H1 (cell line): ENCODE data around the gene INHBC. TPM values are rescaled to one million over a fixed set of nuclear protein-coding genes. Genes with fewer than 3 reads are reported as not detected.

ENCODE experiments used
- CTCF ChIA-PET: fragments of 300-600 bp; sonication (Branson Sonifier 250); formaldehyde crosslinking; loops from one replicate; lab custom pipeline; 2021; ENCODE audit not compliant: partially characterized antibody; lab: Charles Lee
- POLR2A ChIA-PET: fragments of 300-600 bp; sonication (Branson Sonifier 250); formaldehyde crosslinking; loops from one replicate; lab custom pipeline; 2021; ENCODE audit warnings: inconsistent platforms; ENCODE audit not compliant: partially characterized antibody; lab: Charles Lee
- DNase-seq, 2 experiments: peaks; one replicate each; pipeline versions ENCODE4 v3.0.0 to v3.0.0-alpha.2; 2010 to 2022; ENCODE audit warnings: low spot score in 2 of 2, low read depth in 1 of 2, mixed read lengths in 1 of 2
- FAIRE-seq: peaks from 2 replicates; lab custom pipeline; 2011; peaks lifted over from hg19 to GRCh38; lab: Jason Lieb, UNC
- H2AFZ ChIP-seq: 2 replicates; pipeline ENCODE4 v1.8.1; 2012; ENCODE audit warnings: low read length, inconsistent platforms
- H2AK5ac ChIP-seq: 2 replicates; pipeline ENCODE4 v1.6.1; 2013; ENCODE audit warnings: low read depth, low read length
- H2BK120ac ChIP-seq: replicated peaks from 2 replicates; pipeline ENCODE3; 2013; ENCODE audit warnings: low read depth, low read length, inconsistent platforms
- H2BK12ac ChIP-seq: 2 replicates; pipeline ENCODE4 v1.6.1; 2013; ENCODE audit warnings: low read depth, low read length
- H2BK15ac ChIP-seq: 2 replicates; pipeline ENCODE4 v1.6.1; 2013; ENCODE audit warnings: low read length
- H2BK20ac ChIP-seq: 2 replicates; pipeline ENCODE4 v1.6.1; 2013; ENCODE audit warnings: low read length
- H2BK5ac ChIP-seq: 2 replicates; pipeline ENCODE4 v1.6.1; 2013; ENCODE audit warnings: low read depth, low read length
- H3K14ac ChIP-seq: 2 replicates; pipeline ENCODE4 v1.6.1; 2013; ENCODE audit warnings: inconsistent platforms; ENCODE audit not compliant: insufficient read length
- H3K18ac ChIP-seq: 2 replicates; pipeline ENCODE4 v1.6.1; 2013; ENCODE audit warnings: low read length; ENCODE audit errors: extremely low read depth
- H3K23ac ChIP-seq: 2 replicates; pipeline ENCODE4 v1.6.1; 2013; ENCODE audit warnings: inconsistent platforms; ENCODE audit not compliant: insufficient read length
- H3K23me2 ChIP-seq: 2 replicates; pipeline ENCODE4 v1.6.1; 2013; ENCODE audit warnings: low read depth, low read length
- H3K27ac ChIP-seq: 2 replicates; pipeline ENCODE4 v1.6.1; 2011; ENCODE audit warnings: low read depth, low read length, inconsistent platforms
- H3K27me3 ChIP-seq, 4 experiments: replicated peaks in 1 of 4; 1 replicate in 1 of 4; 2 replicates in 3 of 4; pipeline versions ENCODE4 v1.6.1 to v1.8.1; 2011 to 2013; ENCODE audit warnings: low read length in 3 of 4, mild to moderate bottlenecking in 3 of 4, inconsistent platforms in 2 of 4, mixed read lengths in 2 of 4, moderate library complexity in 1 of 4; ENCODE audit not compliant: control insufficient read depth in 3 of 4, insufficient read depth in 3 of 4; ENCODE audit errors: extremely low read depth in 1 of 4
- H3K36me3 ChIP-seq, 4 experiments: 2 replicates each; pipeline versions ENCODE4 v1.6.1 to v1.8.1; 2011 to 2013; ENCODE audit warnings: mild to moderate bottlenecking in 4 of 4, low read length in 3 of 4, moderate library complexity in 2 of 4, control low read depth in 1 of 4, inconsistent platforms in 1 of 4; ENCODE audit not compliant: insufficient read depth in 4 of 4, control insufficient read depth in 2 of 4
- H3K4ac ChIP-seq: replicated peaks from 2 replicates; pipeline ENCODE3; 2013; ENCODE audit warnings: low read length, low read depth, mixed read lengths, inconsistent platforms; ENCODE audit not compliant: insufficient read length
- H3K4me1 ChIP-seq, 4 experiments: replicated peaks in 1 of 4; 1 replicate in 1 of 4; 2 replicates in 3 of 4; pipeline versions ENCODE4 v1.6.1 to v1.8.1; 2011 to 2013; ENCODE audit warnings: low read length in 3 of 4, inconsistent platforms in 2 of 4, mixed read lengths in 1 of 4; ENCODE audit not compliant: insufficient read depth in 4 of 4, control insufficient read depth in 3 of 4
- H3K4me2 ChIP-seq, 2 experiments: 2 replicates each; pipeline versions ENCODE4 v1.6.1 to v1.8.1; 2011 to 2013; ENCODE audit warnings: low read depth in 2 of 2, low read length in 2 of 2, control low read depth in 1 of 2, inconsistent platforms in 1 of 2, mild to moderate bottlenecking in 1 of 2; ENCODE audit not compliant: insufficient read depth in 1 of 2
- H3K4me3 ChIP-seq, 4 experiments: fragments of 200-600, 300-600 bp in 1 of 4; sonication (generic), shearing (Covaris generic), sonication (Bioruptor Twin) in 1 of 4; 2 replicates each; pipeline versions ENCODE4 v1.5.1 to v1.8.1; 2011 to 2016; ENCODE audit warnings: low read length in 4 of 4, low read depth in 3 of 4, control low read depth in 2 of 4, inconsistent platforms in 2 of 4, mild to moderate bottlenecking in 2 of 4, mixed read lengths in 1 of 4, moderate library complexity in 1 of 4; ENCODE audit not compliant: insufficient read depth in 2 of 4; ENCODE audit errors: extremely low read depth in 1 of 4
- H3K56ac ChIP-seq: replicated peaks from 2 replicates; pipeline ENCODE3; 2013; ENCODE audit warnings: low read depth, mild to moderate bottlenecking, mixed read lengths, low read length, inconsistent platforms; ENCODE audit not compliant: insufficient read length
- H3K79me1 ChIP-seq: 2 replicates; pipeline ENCODE4 v1.6.1; 2013; ENCODE audit warnings: low read depth, low read length, control low read depth
- H3K79me2 ChIP-seq, 2 experiments: 2 replicates each; pipeline versions ENCODE4 v1.6.1 to v1.8.1; 2012 to 2013; ENCODE audit warnings: low read length in 2 of 2, mild to moderate bottlenecking in 2 of 2, inconsistent platforms in 1 of 2; ENCODE audit not compliant: insufficient read depth in 2 of 2, control insufficient read depth in 1 of 2
- H3K9ac ChIP-seq, 4 experiments: replicated peaks in 1 of 4; 1 replicate in 1 of 4; 2 replicates in 3 of 4; pipeline versions ENCODE4 v1.6.1 to v1.8.1; 2011 to 2013; ENCODE audit warnings: low read depth in 3 of 4, low read length in 3 of 4, control low read depth in 2 of 4, mild to moderate bottlenecking in 2 of 4, moderate library complexity in 2 of 4, inconsistent platforms in 1 of 4; ENCODE audit errors: extremely low read depth in 1 of 4
- H3K9me3 ChIP-seq, 2 experiments: 2 replicates each; pipeline versions ENCODE4 v1.6.1 to v1.8.1; 2012 to 2013; ENCODE audit warnings: mild to moderate bottlenecking in 2 of 2, moderate library complexity in 2 of 2, control low read depth in 1 of 2, inconsistent platforms in 1 of 2, low read depth in 1 of 2, low read length in 1 of 2, mixed read lengths in 1 of 2; ENCODE audit not compliant: insufficient read depth in 2 of 2
- H4K20me1 ChIP-seq, 2 experiments: replicated peaks in 1 of 2; 2 replicates each; pipeline versions ENCODE3 to v1.8.1; 2011 to 2013; ENCODE audit warnings: inconsistent platforms in 2 of 2, low read length in 2 of 2, mild to moderate bottlenecking in 1 of 2; ENCODE audit not compliant: insufficient read depth in 2 of 2, control insufficient read depth in 1 of 2
- H4K5ac ChIP-seq: 2 replicates; pipeline ENCODE4 v1.6.1; 2013; ENCODE audit warnings: low read length, low read depth, mixed read lengths, inconsistent platforms; ENCODE audit not compliant: insufficient read length
- H4K8ac ChIP-seq: 2 replicates; pipeline ENCODE4 v1.8.0; 2013; ENCODE audit warnings: mild to moderate bottlenecking, moderate library complexity, low read length, inconsistent platforms; ENCODE audit not compliant: insufficient read depth; ENCODE audit errors: extremely low read depth
- H4K91ac ChIP-seq: replicated peaks from 2 replicates; pipeline ENCODE3; 2013; ENCODE audit warnings: low read length, mixed read lengths, inconsistent platforms; ENCODE audit not compliant: insufficient read length
- JUND ChIP-seq: IDR thresholded peaks from 2 replicates; pipeline ENCODE4 v1.6.1; 2011; ENCODE audit warnings: mild to moderate bottlenecking, improper control_type of control experiment, low read length
- KDM4A ChIP-seq: IDR thresholded peaks from one replicate; pipeline ENCODE4 v1.7.1; 2012; ENCODE audit warnings: low read depth, mild to moderate bottlenecking, moderate library complexity, low read length, inconsistent platforms; ENCODE audit not compliant: severe bottlenecking
- KDM5A ChIP-seq: fragments of 200-600 bp; IDR thresholded peaks from 2 replicates; pipeline ENCODE4 v1.7.1; 2012; ENCODE audit warnings: mild to moderate bottlenecking, low read length, inconsistent platforms, mixed read lengths
- NANOG ChIP-seq: IDR thresholded peaks from 2 replicates; pipeline ENCODE4 v1.6.1; 2011; ENCODE audit warnings: low read length, low read depth, mild to moderate bottlenecking, inconsistent platforms; ENCODE audit not compliant: insufficient read depth, poor library complexity, severe bottlenecking
- RAD21 ChIP-seq, 2 experiments: IDR thresholded peaks in 1 of 2; conservative IDR thresholded peaks in 1 of 2; 2 replicates each; pipeline ENCODE4 v1.6.1; 2011; ENCODE audit warnings: low read depth in 2 of 2, low read length in 2 of 2, improper control_type of control experiment in 1 of 2, inconsistent platforms in 1 of 2, mild to moderate bottlenecking in 1 of 2, moderate library complexity in 1 of 2
- TAF1 ChIP-seq: IDR thresholded peaks from 2 replicates; pipeline ENCODE4 v1.6.1; 2011; ENCODE audit warnings: mild to moderate bottlenecking, low read depth, low read length
- WGBS, 2 experiments: shearing (Covaris generic) in 1 of 2; methylation state at CpG; one replicate each; pipeline versions ENCODE4 v1.1.6 to v1.1.7; 2013 to 2015; ENCODE audit warnings: low lambda C conversion rate in 2 of 2, mixed read lengths in 2 of 2, inconsistent platforms in 1 of 2, low coverage in 1 of 2, missing lambda C conversion rate in 1 of 2; ENCODE audit not compliant: insufficient replicate concordance in 2 of 2, insufficient coverage in 1 of 2, insufficient read length in 1 of 2; ENCODE audit errors: extremely low coverage in 1 of 2, missing lambda C conversion rate in 1 of 2; 5-methylcytosine and 5-hydroxymethylcytosine counted together
- polyA plus RNA-seq, 7 experiments: library from polyadenylated mRNA; depleted of rRNA in 3 of 7; stranded (reverse) in 5 of 7; unstranded in 2 of 7; fragments of >200 nt in 5 of 7; fragments of 200-250 nt in 2 of 7; gene quantifications; 1 replicate in 5 of 7; 2 replicates in 1 of 7; 4 replicates in 1 of 7; pipeline versions ENCODE4 v1.2.1 to v1.2.3, GENCODE V29; 2011 to 2013; ENCODE audit warnings: missing spikeins in 2 of 7, mixed read lengths in 2 of 7
- total RNA-seq: library from RNA; stranded (reverse); fragmentation: NEBNext Ultra II Directional; extraction: Animal tissue kit (Norgen Biotek cat#: 25700); gene quantifications from 2 replicates; pipeline ENCODE4 v1.2.1, GENCODE V29; 2021
- TF ChIP-seq, protein P1 (sequence below): IDR thresholded peaks from 2 replicates; pipeline ENCODE4 v1.6.1; 2011; ENCODE audit warnings: low read length, improper control_type of control experiment

INHBC gene
- total and polyA plus RNA-seq, 2 of the 8 experiments (the other 6 are each of a cell fraction or from before 2014, with no cell fraction given), result 0.15 TPM; not detected in 1

DNA sequence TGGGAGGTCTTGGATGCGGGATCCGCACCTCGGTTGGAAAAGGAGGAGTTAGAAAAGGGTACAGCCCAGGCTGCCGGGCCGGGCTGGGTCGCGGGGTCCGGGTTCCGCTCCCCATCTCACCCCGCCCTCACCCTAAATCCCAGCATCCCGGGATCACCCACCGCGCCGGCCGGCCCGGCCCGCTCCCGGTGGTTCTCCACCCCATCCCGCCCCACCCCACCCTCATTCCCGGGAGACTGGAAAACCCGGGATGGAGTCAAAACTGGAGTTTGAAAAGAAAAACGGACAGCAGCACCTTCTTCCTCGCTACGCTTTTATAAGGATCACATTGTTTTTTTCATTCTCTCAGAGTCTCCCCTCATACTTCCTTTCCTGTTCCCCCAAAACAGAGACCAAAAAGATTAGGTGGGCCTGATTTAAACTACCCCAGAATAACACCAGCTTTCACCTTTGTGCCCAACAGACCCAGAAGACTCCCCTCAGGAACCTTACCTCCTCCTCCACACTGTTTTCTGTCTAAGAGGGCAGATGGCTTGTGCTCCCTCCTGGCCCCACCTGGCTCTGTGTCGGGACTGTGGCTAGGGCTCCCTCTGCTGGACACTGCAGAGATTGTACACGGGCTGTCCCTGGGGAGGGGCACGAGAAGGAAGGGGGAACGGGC is 27.8 kb downstream of the INHBC start:
- H3K9ac ChIP-seq, result peak overlapping the region in 3 of 4 experiments; percentile 25 to 83 (median 65); a peak in 3 of 7 replicates
- TF ChIP-seq KDM5A, result no peak
- TF ChIP-seq, protein P1, sequence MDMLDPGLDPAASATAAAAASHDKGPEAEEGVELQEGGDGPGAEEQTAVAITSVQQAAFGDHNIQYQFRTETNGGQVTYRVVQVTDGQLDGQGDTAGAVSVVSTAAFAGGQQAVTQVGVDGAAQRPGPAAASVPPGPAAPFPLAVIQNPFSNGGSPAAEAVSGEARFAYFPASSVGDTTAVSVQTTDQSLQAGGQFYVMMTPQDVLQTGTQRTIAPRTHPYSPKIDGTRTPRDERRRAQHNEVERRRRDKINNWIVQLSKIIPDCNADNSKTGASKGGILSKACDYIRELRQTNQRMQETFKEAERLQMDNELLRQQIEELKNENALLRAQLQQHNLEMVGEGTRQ, result 0 out of 2 replicates have a peak, but pooled peaks have one; percentile 12
- TF ChIP-seq KDM4A, result peak; percentile 35
- TF ChIP-seq NANOG, result no peak
- no peak; the same call in 1 of the 2 replicates for TF ChIP-seq JUND
- peak; percentile 78 to 87 for TF ChIP-seq RAD21 (IDR thresholded peaks at IDR 0.05 in 1 of 2, conservative IDR thresholded peaks at IDR 0.05 in 1 of 2; ENCODE audit: low read depth in 2 of 2, low read length in 2 of 2)
- TF ChIP-seq TAF1, result peak; percentile 62

More for the DNA sequence above, 27.8 kb downstream of the INHBC start:
- no peaks in the 10 kb centered on the region for H3K79me1 ChIP-seq
- peak overlapping the region; percentile 67 for H3K56ac ChIP-seq
- no peak overlapping the region for H3K14ac ChIP-seq
- peak overlapping the region; percentile 80 for H3K27ac ChIP-seq
- CTCF ChIA-PET, result interaction anchor here (0.7 to 18.5 kb wide), 18 partner anchors 10 to 337 kb away, joined by 3 to 478 read pairs (median 4); partner anchors contain the start of genes ARHGAP9, MARS1 and STAC3
- H4K8ac ChIP-seq, result peak overlapping the region; percentile 60; the same call in 1 of the 2 replicates
- H3K4ac ChIP-seq, result no peak overlapping the region
- DNase-seq (peak; percentile 84 to 96), FAIRE-seq (peak; percentile 87)
- peak overlapping the region; percentile 40 for H4K91ac ChIP-seq
- peak overlapping the region; percentile 85 for H4K5ac ChIP-seq
- H3K4me3 ChIP-seq, result peak overlapping the region; percentile 72 to 91 (median 86)
- peaks cover 0 to 7% of the 10 kb centered on the region in 2 experiments; a peak in 1 of 4 replicates for H3K79me2 ChIP-seq
- H4K20me1 ChIP-seq, result peaks cover 0 to 2% of the 10 kb centered on the region in 2 experiments
- no peaks in the 10 kb centered on the region for H3K27me3 ChIP-seq
- H2BK5ac ChIP-seq, result peak overlapping the region; percentile 98
- H3K36me3 ChIP-seq, result peaks cover 0 to 3% (median 0%) of the 10 kb centered on the region in 4 experiments; a peak in 5 of 8 replicates
- WGBS, 2 experiments, result 3% methylated on average over 18 of the region's 28 CpGs; no CpG with 5 or more reads in 1 of the 2 experiments
- H3K18ac ChIP-seq, result peak overlapping the region; percentile 98
- H2AK5ac ChIP-seq, result no peak overlapping the region
- peak overlapping the region; percentile 91 for H2BK120ac ChIP-seq
- no peak overlapping the region for H3K23ac ChIP-seq
- H3K4me1 ChIP-seq, result peaks cover 0 to 7% (median 1%) of the 10 kb centered on the region in 4 experiments; a peak in 3 of 7 replicates
- no peak overlapping the region for H2BK15ac ChIP-seq
- no peak overlapping the region for H2AFZ ChIP-seq
- POLR2A ChIA-PET, result interaction anchor here (1.0 to 6.4 kb wide), 8 partner anchors 7 to 231 kb away, joined by 3 to 51 read pairs (median 4); partner anchors contain the start of genes INHBE and SHMT2
- H2BK20ac ChIP-seq, result no peak overlapping the region
- peaks cover 4% of the 10 kb centered on the region; the same call in 1 of the 2 replicates for H3K23me2 ChIP-seq
- H2BK12ac ChIP-seq, result peak overlapping the region; percentile 90; the same call in 1 of the 2 replicates
- peak overlapping the region; percentile 84 to 95 for H3K4me2 ChIP-seq
- no peaks in the 10 kb centered on the region for H3K9me3 ChIP-seq
